ENCODE measurements around the gene SKA2. TPM values are rescaled to one million over a fixed set of nuclear protein-coding genes. Genes with fewer than 3 reads are reported as not detected.

SKA2 gene
- 119 TPM in 2 replicates for total RNA-seq (2022)
- percentile 92 among the genes with signal in this experiment for Bru-seq, nascent RNA
- BruChase-seq, experiment 1, labeled RNA remaining after a 2-hour chase: percentile 88 among the genes with signal in this experiment
- BruChase-seq, experiment 2, labeled RNA remaining after a 6-hour chase: percentile 91 among the genes with signal in this experiment
- long read RNA-seq, transcript SKA2-206 (3 exons, 595 nt): minor isoform, 21 of 131 reads
- long read RNA-seq, transcript SKA2-208 (2 exons, 533 nt): minor isoform, 8 of 131 reads
- long read RNA-seq, transcript SKA2-201 (4 exons, 2,798 nt): major isoform, 76 of 131 reads
- long read RNA-seq, partial matches to known transcripts: 0 of 131 reads
- long read RNA-seq, other reads (novel, unspliced or antisense): 12 of 131 reads

GRCh38 chr17:59154721-59155438, at the start of gene SKA2:
SKA2 (minus strand) TSS chr17:59155186; CDS start chr17:59155163, 23 bp downstream.
- H3K27me3 Mint-ChIP-seq (ENCODE audit: insufficient read depth, unreplicated experiment): no peaks in the 10 kb centered on the region
- peaks cover 7% of the 10 kb centered on the region for H3K36me3 Mint-ChIP-seq (ENCODE audit: insufficient read depth, unreplicated experiment)
- no peaks in the 10 kb centered on the region for H3K27me3 ChIP-seq (replicated peaks; ENCODE audit: control insufficient read depth, insufficient read depth, low read length)
- CTCF ChIA-PET: interaction anchor here (0.8 to 1.3 kb wide), 5 partner anchors 11 to 175 kb away, joined by 3 to 6 read pairs (median 3); partner anchors contain the start of genes GDPD1, SMG8 and TRIM37
- DNase-seq: peak; percentile 99 to 100
- H3K27ac Mint-ChIP-seq (ENCODE audit: unreplicated experiment): no peak within 1 kb of the TSS
- no peak for TF ChIP-seq CTCF (IDR thresholded peaks at IDR 0.05; ENCODE audit: insufficient read depth in 1 of 2, low read depth in 1 of 2, low read length in 1 of 2, severe bottlenecking in 1 of 2, unreplicated experiment in 1 of 2)
- no peaks in the 10 kb centered on the region for H3K9me3 ChIP-seq
- H3K4me1 ChIP-seq: peaks cover 20% of the 10 kb centered on the region
- no peaks in the 10 kb centered on the region; the same call in 1 of the 2 replicates for H3K36me3 ChIP-seq (ENCODE audit: control insufficient read depth, insufficient read depth, low read length)
- H3K9me3 Mint-ChIP-seq (ENCODE audit: unreplicated experiment): no peaks in the 10 kb centered on the region
- POLR2A ChIA-PET: interaction anchor here (0.5 to 2.1 kb wide), 17 partner anchors 8 to 552 kb away, joined by 3 to 38 read pairs (median 4); partner anchors contain the start of genes CLTC, GDPD1, PTRH2 and SMG8
- peaks cover 31% of the 10 kb centered on the region for H3K4me1 Mint-ChIP-seq (ENCODE audit: low read depth, unreplicated experiment)
- peak within 1 kb of the TSS; percentile 82 for H3K4me3 ChIP-seq (ENCODE audit: low read depth, low read length)
- H3K4me3 Mint-ChIP-seq (ENCODE audit: unreplicated experiment): no peak within 1 kb of the TSS
- BruUV-seq (replicated peaks): no TSS peak
- intact Hi-C loops (cut with micrococcal nuclease; ENCODE audit: unreplicated experiment): loop anchor here (1.0 to 2.0 kb wide), 2 partner anchors 48 to 636 kb away; no protein-coding TSS in a partner anchor

GRCh38 chr17:59202320-59202719, 47.3 kb upstream of the SKA2 start:
- BruUV-seq (replicated peaks): no TSS peak
- CTCF ChIA-PET: no interaction called here

More at GRCh38 chr17:59202320-59202719, 47.3 kb upstream of the SKA2 start:
- no peaks in the 10 kb centered on the region for H3K27me3 Mint-ChIP-seq (ENCODE audit: insufficient read depth, unreplicated experiment)
- no peaks in the 10 kb centered on the region for H3K4me1 Mint-ChIP-seq (ENCODE audit: low read depth, unreplicated experiment)
- H3K9me3 ChIP-seq: no peaks in the 10 kb centered on the region
- no peak overlapping the region for H3K4me3 Mint-ChIP-seq (ENCODE audit: unreplicated experiment)
- no peaks in the 10 kb centered on the region for H3K27me3 ChIP-seq (replicated peaks; ENCODE audit: control insufficient read depth, insufficient read depth, low read length)
- no peaks in the 10 kb centered on the region; the same call in none of the 2 replicates for H3K36me3 ChIP-seq (ENCODE audit: control insufficient read depth, insufficient read depth, low read length)
- POLR2A ChIA-PET: interaction anchor here (0.6 kb wide), 1 partner anchor 18 kb away, joined by 3 read pairs; no protein-coding TSS in a partner anchor
- H3K4me3 ChIP-seq (ENCODE audit: low read depth, low read length): no peak overlapping the region
- no peaks in the 10 kb centered on the region for H3K4me1 ChIP-seq
- TF ChIP-seq CTCF (IDR thresholded peaks at IDR 0.05; ENCODE audit: insufficient read depth in 1 of 2, low read depth in 1 of 2, low read length in 1 of 2, severe bottlenecking in 1 of 2, unreplicated experiment in 1 of 2): no peak
- no peak for DNase-seq
- intact Hi-C loops (cut with micrococcal nuclease; ENCODE audit: unreplicated experiment): no loop called here
- H3K36me3 Mint-ChIP-seq (ENCODE audit: insufficient read depth, unreplicated experiment): peaks cover 44% of the 10 kb centered on the region
- H3K9me3 Mint-ChIP-seq (ENCODE audit: unreplicated experiment): no peaks in the 10 kb centered on the region
- no peak overlapping the region for H3K27ac Mint-ChIP-seq (ENCODE audit: unreplicated experiment)

All from Caco-2 (cell line).